Heart right ventricle (tissue), 16 donors: ENCODE results near the gene FGFR4. TPM values are rescaled to one million over a fixed set of nuclear protein-coding genes. Genes with fewer than 3 reads are reported as not detected.
"Not testable (repeated sequence)": the region's sequence is repeated elsewhere in the genome, so short reads cannot be mapped to it uniquely, and the experiment has no call there.

ENCODE experiments used
- ATAC-seq, 8 donors: fragments of 200-7000 bp; cut with Tn5 transposase; one replicate each; pipeline ENCODE4 v1.9.1; 2020; ENCODE audit warnings: mild to moderate bottlenecking in 8 of 8, moderate library complexity in 8 of 8, moderate number of reproducible peaks in 1 of 8
- DNase-seq, 2 donors: peaks; one replicate each; pipeline ENCODE4 v3.0.0-alpha.2; 2020
- H3K27ac ChIP-seq, 10 donors: fragments of 200-600 bp; sonication (generic) in 2 of 10; one replicate each; pipeline versions ENCODE4 v1.5.0 to v1.8.0; 2020 to 2022; ENCODE audit warnings: mild to moderate bottlenecking in 3 of 10
- H3K27me3 ChIP-seq, 7 donors: fragments of 200-600 bp; one replicate each; pipeline ENCODE4 v1.8.0; 2021 to 2022; ENCODE audit warnings: mild to moderate bottlenecking in 2 of 7
- H3K36me3 ChIP-seq, 9 donors: fragments of 200-600 bp; sonication (generic) in 1 of 9; one replicate each; pipeline versions ENCODE4 v1.5.0 to v1.8.0; 2020 to 2022; ENCODE audit warnings: mild to moderate bottlenecking in 2 of 9
- H3K4me1 ChIP-seq, 9 donors: fragments of 200-600 bp; sonication (generic) in 1 of 9; one replicate each; pipeline versions ENCODE4 v1.5.0 to v1.8.0; 2020 to 2022; ENCODE audit warnings: mild to moderate bottlenecking in 4 of 9
- H3K4me3 ChIP-seq, 10 donors: fragments of 200-600 bp; sonication (generic) in 2 of 10; one replicate each; pipeline versions ENCODE4 v1.5.0 to v1.8.0; 2020 to 2022; ENCODE audit warnings: mild to moderate bottlenecking in 7 of 10, moderate library complexity in 2 of 10
- H3K9me3 ChIP-seq, 11 donors: fragments of 200-600 bp in 10 of 11; sonication (generic) in 2 of 11; one replicate each; pipeline versions ENCODE4 v1.5.0 to v1.8.0; 2013 to 2022; ENCODE audit warnings: mild to moderate bottlenecking in 2 of 11, control low read depth in 1 of 11, moderate library complexity in 1 of 11
- CTCF ChIP-seq, 9 donors: fragments of 200-600 bp; sonication (generic) in 2 of 9; IDR thresholded peaks; one replicate each; pipeline versions ENCODE4 v1.5.0 to v1.8.0; 2021 to 2022; ENCODE audit warnings: antibody characterized with exemption in 9 of 9, mild to moderate bottlenecking in 5 of 9, moderate library complexity in 1 of 9
- WGBS, 2 donors: extraction: QIAGEN DNeasy Blood & Tissue Kit; methylation state at CpG; one replicate each; pipeline ENCODE4 v1.1.7; 2013; ENCODE audit warnings: inconsistent platforms in 1 of 2; 5-methylcytosine and 5-hydroxymethylcytosine counted together
- intact Hi-C, 10 donors: fragments of 100-400 bp; cut with DNase I; formaldehyde crosslinking; loops; one replicate each; pipeline versions ENCODE4 v1.11.1 to v1.14.2; 2022
- polyA plus RNA-seq, 2 donors: library from polyadenylated mRNA; stranded (reverse); fragments of 200-250 nt; gene quantifications; one replicate each; pipeline ENCODE4 v1.2.3, GENCODE V29; 2013
- total RNA-seq, 10 donors: library from RNA; stranded (reverse); fragmentation: NEBNext Ultra II Directional in 3 of 10; extraction: Animal tissue kit (Norgen Biotek cat#: 25700) in 3 of 10; gene quantifications; one replicate each; pipeline versions ENCODE4 v1.2.1 to v1.2.4, GENCODE V29; 2021 to 2023
- donor health status: Arrhythmogenic right ventricular cardiomyopathy.
- donor health status: ischemic (EF 13 %, LVEDD 7.1; RV severe dilation, severe dysfunction).
- donor health status: healthy with polysubstance abuse.
- donor health status: DM: no; HTN: yes; CAD: no.
- donor health status: DM: no; HTN: no; CAD: no.
- donor health status: ischemic (EF 25% LVEDD 6.9; RV normal size, moderate dysfunction).
- donor health status: ischemic (EF 25% LVEDD 5.7; RV mildly dilated, moderate dysfunction).
- donor health status: healthy.
- donor health status: DM: yes; HTN: yes; CAD: no.
- donor health status: Ischemic cardiomyopathy.
- donor health status: ischemic (EF 35%, LVEDD 5.7; RV mildly dilated, moderate dysfunction).
- donor health status: nonischemic (EF 11% LVEDD 7.7; RV severe dilation, severe dysfunction).
- donor health status: DM: yes; HTN: yes; CAD: no.
- donor health status: PGD.
- donor health status: ischemic (EF 29% LVEDD 5.4; RV normal size, mild dysfunction).
- donor health status: nonischemic (EF 23%, LVEDD 6.1; RV moderate dilation, normal function).

FGFR4 gene
- total and polyA plus RNA-seq, 12 donors: 0.25 to 2.7 (median 0.53) TPM; not detected in 1

DNA sequence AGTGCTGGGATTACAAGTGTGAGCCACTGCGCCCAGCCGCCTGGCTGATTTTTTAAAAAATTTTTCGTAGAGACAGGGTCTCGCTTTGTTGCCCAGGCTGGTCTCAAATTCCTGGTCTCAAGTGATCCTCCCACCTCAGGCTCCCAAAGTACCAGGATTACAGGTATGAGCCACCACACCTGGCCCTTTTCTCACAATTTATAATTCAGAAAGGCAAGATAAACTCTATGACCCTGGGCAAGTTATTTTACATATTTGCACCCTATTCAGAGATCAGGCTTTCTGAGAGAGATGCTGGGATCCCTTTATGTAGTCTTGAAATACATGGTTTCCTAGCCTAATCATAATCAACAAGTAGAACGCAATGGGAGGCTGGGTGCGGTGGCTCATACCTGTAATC lies 43.6 kb upstream of the FGFR4 start:
- peaks cover 0 to 80% (median 30%) of the 10 kb centered on the region in 9 donors for H3K36me3 ChIP-seq
- peaks cover 0 to 18% (median 0%) of the 10 kb centered on the region in 9 donors for H3K4me1 ChIP-seq
- no peak overlapping the region for H3K27ac ChIP-seq
- 98% methylated on average over 6 of the region's 6 CpGs for WGBS, 2 donors
- H3K9me3 ChIP-seq: no peaks in the 10 kb centered on the region
- no peaks in the 10 kb centered on the region for H3K27me3 ChIP-seq
- no peak for TF ChIP-seq CTCF (IDR thresholded peaks at IDR 0.05)
- no peak overlapping the region for H3K4me3 ChIP-seq
- intact Hi-C loops: no loop called here
- ATAC-seq: no peak
- DNase-seq: no peak

DNA sequence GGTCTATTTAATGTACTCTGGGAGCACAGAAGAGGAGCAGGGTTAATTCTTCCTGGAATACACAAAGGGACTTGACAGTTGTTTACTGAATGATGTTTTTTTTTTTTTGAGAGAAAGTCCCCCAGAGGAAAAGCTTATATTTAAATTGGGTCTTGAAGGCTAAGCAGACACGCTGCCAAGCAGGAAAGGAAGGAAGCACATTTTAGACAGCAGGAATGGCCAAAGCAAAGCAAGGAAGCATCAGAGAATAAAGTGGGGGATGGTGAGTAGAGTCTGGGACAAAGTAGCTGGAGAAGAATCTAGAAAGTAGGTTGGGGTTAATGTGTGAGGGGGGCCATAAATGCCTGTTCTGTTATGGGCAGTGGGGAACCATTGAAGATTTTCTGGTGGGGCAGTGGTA lies 42.8 kb upstream of the FGFR4 start:
- no peak for TF ChIP-seq CTCF (IDR thresholded peaks at IDR 0.05)

DNA sequence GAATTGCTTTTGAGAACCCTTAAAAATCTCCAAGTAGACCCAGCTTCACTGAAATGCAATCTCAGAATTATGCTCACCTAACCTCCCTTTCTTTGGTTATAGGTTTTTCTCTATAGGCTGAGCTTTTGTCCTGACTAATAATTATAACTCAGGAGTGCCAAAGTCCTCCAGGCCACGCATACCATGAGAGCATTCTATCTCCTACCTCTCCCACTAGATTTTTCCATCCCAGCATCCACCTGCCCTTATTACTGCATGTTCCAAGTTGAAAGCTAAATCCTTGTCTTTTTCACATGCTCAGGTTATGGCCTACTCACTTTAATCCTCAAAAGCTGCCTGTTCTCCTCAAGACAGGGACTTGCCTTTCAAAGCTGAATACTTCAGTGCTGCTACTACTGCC lies 42.1 kb upstream of the FGFR4 start:
- no peak for TF ChIP-seq CTCF (IDR thresholded peaks at IDR 0.05)
- intact Hi-C loops: no loop called here
- WGBS, 2 donors: 96 to 100% methylated on average over 1 of the region's 1 CpG
- Histone ChIP-seq H3K27me3 (no peaks in the 10 kb centered on the region), H3K27ac (no peak overlapping the region), H3K4me3 (no peak overlapping the region), H3K4me1 (peaks cover 0 to 18% (median 0%) of the 10 kb centered on the region in 9 donors), H3K9me3 (no peaks in the 10 kb centered on the region), H3K36me3 (peaks cover 0 to 93% (median 30%) of the 10 kb centered on the region in 9 donors)
- ATAC-seq (no peak), DNase-seq (no peak)

More for the DNA sequence above, 42.8 kb upstream of the FGFR4 start:
- DNase-seq: no peak
- Histone ChIP-seq H3K4me3 (no peak overlapping the region), H3K4me1 (peaks cover 0 to 18% (median 0%) of the 10 kb centered on the region in 9 donors), H3K36me3 (peaks cover 0 to 86% (median 30%) of the 10 kb centered on the region in 9 donors), H3K27me3 (no peaks in the 10 kb centered on the region), H3K27ac (no peak overlapping the region), H3K9me3 (no peaks in the 10 kb centered on the region)
- ATAC-seq: no peak
- intact Hi-C loops: no loop called here
- WGBS, 2 donors: 61% methylated on average over 1 of the region's 1 CpG

DNA sequence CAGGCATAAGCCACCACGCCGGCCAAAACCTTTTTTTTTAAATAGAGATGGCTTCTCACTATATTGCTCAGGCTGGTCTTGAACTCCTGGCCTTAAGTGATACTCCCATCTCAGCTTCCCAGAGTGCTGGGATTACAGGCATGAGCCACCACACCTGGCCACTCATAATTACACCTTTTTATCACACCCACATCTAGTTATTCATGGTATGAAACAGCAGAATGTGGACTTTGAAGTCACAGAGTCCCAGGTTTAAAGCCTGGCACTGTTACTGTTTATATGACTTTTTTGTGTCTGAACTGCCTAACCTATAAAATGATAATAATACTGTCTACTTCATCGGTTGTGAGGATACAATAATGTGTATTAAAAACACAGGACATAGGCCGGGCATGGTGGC lies 41.1 kb upstream of the FGFR4 start:
- no peak for TF ChIP-seq CTCF (IDR thresholded peaks at IDR 0.05)
- WGBS, 2 donors: 94 to 98% methylated on average over 4 of the region's 4 CpGs
- Histone ChIP-seq H3K4me1 (peaks cover 0 to 18% (median 0%) of the 10 kb centered on the region in 9 donors), H3K4me3 (no peak overlapping the region), H3K9me3 (no peaks in the 10 kb centered on the region), H3K27ac (no peak overlapping the region), H3K36me3 (peaks cover 0 to 100% (median 31%) of the 10 kb centered on the region in 9 donors), H3K27me3 (no peaks in the 10 kb centered on the region)
- ATAC-seq: no peak
- intact Hi-C loops: no loop called here
- no peak for DNase-seq

DNA sequence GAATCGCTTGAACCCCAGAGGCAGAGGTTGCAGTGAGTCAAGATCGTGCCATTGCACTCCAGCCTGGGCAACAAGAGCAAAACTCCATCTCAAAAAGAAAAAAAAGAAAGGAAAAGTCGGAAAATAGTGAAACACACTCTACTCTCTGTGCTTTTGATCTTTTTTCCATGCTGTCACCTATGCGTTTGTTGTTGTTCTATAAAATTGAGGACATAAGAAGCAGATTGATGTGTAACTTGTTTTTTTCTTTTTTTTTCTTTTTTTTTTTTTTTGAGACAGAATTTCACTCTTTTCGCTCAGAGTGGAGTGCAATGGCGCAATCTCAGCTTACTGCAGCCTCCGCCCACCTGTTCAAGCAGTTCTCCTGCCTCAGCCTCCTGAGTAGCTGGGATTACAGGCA lies 38.2 kb upstream of the FGFR4 start:
- H3K4me3 ChIP-seq, intact Hi-C loops: not testable (repeated sequence)
- peaks cover 0 to 100% (median 28%) of the 10 kb centered on the region in 9 donors for H3K36me3 ChIP-seq

More for the DNA sequence above, 38.2 kb upstream of the FGFR4 start:
- not testable (repeated sequence) for ATAC-seq, DNase-seq, H3K27me3 ChIP-seq, H3K27ac ChIP-seq, H3K9me3 ChIP-seq
- H3K4me1 ChIP-seq: peaks cover 0 to 10% (median 0%) of the 10 kb centered on the region in 9 donors
- 97 to 98% methylated on average over 7 of the region's 7 CpGs for WGBS, 2 donors
